ENCODE measurements around the gene FKBP14. TPM values are rescaled to one million over a fixed set of nuclear protein-coding genes. Genes with fewer than 3 reads are reported as not detected.

FKBP14 gene
- polyA plus RNA-seq, 3 donors = 0.43 to 1.9 (median 1.1) TPM

- peaks cover 23 to 32% of the 10 kb centered on the region in 2 donors for H3K4me1 ChIP-seq (ENCODE audit: control insufficient read depth in 1 of 2, insufficient read depth in 2 of 2, low read length in 2 of 2)
- H3K4me3 ChIP-seq (replicated peaks in 1 of 3; ENCODE audit: low read depth in 2 of 3, low read length in 3 of 3) = peak within 1 kb of the TSS; percentile 81 to 88 (median 84)
- peak within 1 kb of the TSS in 1 of 2 donors; percentile 94 for H3K4me3 Mint-ChIP-seq
- peaks cover 36% of the 10 kb centered on the region for H3K4me1 Mint-ChIP-seq
- peaks cover 19% of the 10 kb centered on the region for H3K79me2 ChIP-seq (ENCODE audit: insufficient read depth, low read length)
- no peak for TF ChIP-seq CTCF (IDR thresholded peaks at IDR 0.05)
- H3K27ac Mint-ChIP-seq = peak within 1 kb of the TSS; percentile 86 to 96 (median 94)
- peaks cover 0 to 3% (median 0%) of the 10 kb centered on the region in 7 donors for H3K9me3 Mint-ChIP-seq
- no peaks in the 10 kb centered on the region for H3K36me3 ChIP-seq (replicated peaks in 1 of 2; ENCODE audit: control insufficient read depth in 1 of 2, insufficient read depth in 2 of 2, low read length in 2 of 2)
- H3K36me3 Mint-ChIP-seq = peaks cover 0 to 2% of the 10 kb centered on the region in 2 donors
- H2AFZ ChIP-seq (ENCODE audit: insufficient read depth, low read depth, low read length, poor library complexity, severe bottlenecking) = peak within 1 kb of the TSS; percentile 93
- H3K27ac ChIP-seq (ENCODE audit: low read depth in 1 of 2, low read length in 2 of 2) = peak within 1 kb of the TSS in 1 of 2 donors; percentile 85
- H3K27me3 ChIP-seq (ENCODE audit: control insufficient read depth in 2 of 2, insufficient read depth in 2 of 2, low read length in 2 of 2) = no peaks in the 10 kb centered on the region
- DNase-seq = peak; percentile 67 to 80 (median 75)
- under 1% methylated on average over 70 of the region's 70 CpGs for WGBS (ENCODE audit: insufficient coverage)
- peak within 1 kb of the TSS; percentile 74 for H3K9ac ChIP-seq (ENCODE audit: insufficient read depth, low read length, poor library complexity, severe bottlenecking)
- H3K27me3 Mint-ChIP-seq (ENCODE audit: low read depth in 3 of 3) = peaks cover 0 to 4% (median 3%) of the 10 kb centered on the region in 3 donors
- H4K20me1 ChIP-seq (ENCODE audit: insufficient read depth, low read length) = no peaks in the 10 kb centered on the region
- intact Hi-C loops (cut with micrococcal nuclease) = loop anchor here (5.0 kb wide), 3 partner anchors 36 to 209 kb away; partner anchors contain the start of gene SCRN1 (in 1 of the 2)
- H3K4me2 ChIP-seq (replicated peaks; ENCODE audit: extremely low read depth, low read length, poor library complexity, severe bottlenecking) = peak within 1 kb of the TSS; percentile 87
- H3K9me3 ChIP-seq (replicated peaks in 1 of 2; ENCODE audit: control insufficient read depth in 1 of 2, insufficient read depth in 1 of 2, low read length in 2 of 2) = no peaks in the 10 kb centered on the region
Measured at GRCh38 chr7:30028216-30028748, 1.8 kb upstream of the FKBP14 start, which contains the start of gene PLEKHA8. PLEKHA8 (plus strand) TSS chr7:30028412; CDS start chr7:30028763, 351 bp downstream.

GRCh38 chr7:30027740-30028215, 1.3 kb upstream of the FKBP14 start:
- H4K20me1 ChIP-seq (ENCODE audit: insufficient read depth, low read length) = no peaks in the 10 kb centered on the region
- H3K9me3 ChIP-seq (replicated peaks in 1 of 2; ENCODE audit: control insufficient read depth in 1 of 2, insufficient read depth in 1 of 2, low read length in 2 of 2) = no peaks in the 10 kb centered on the region
- Mint-ChIP-seq H3K4me1 (peaks cover 39% of the 10 kb centered on the region), H3K36me3 (peaks cover 0 to 2% of the 10 kb centered on the region in 2 donors), H3K4me3 (peak overlapping the region in 1 of 2 donors; percentile 94), H3K27me3 (ENCODE audit: low read depth in 3 of 3) (peaks cover 0 to 4% (median 3%) of the 10 kb centered on the region in 3 donors), H3K9me3 (peaks cover 0 to 3% (median 0%) of the 10 kb centered on the region in 7 donors), H3K27ac (peak overlapping the region; percentile 86 to 96 (median 94))
- H3K9ac ChIP-seq (ENCODE audit: insufficient read depth, low read length, poor library complexity, severe bottlenecking) = peak overlapping the region; percentile 74
- peaks cover 23 to 32% of the 10 kb centered on the region in 2 donors for H3K4me1 ChIP-seq (ENCODE audit: control insufficient read depth in 1 of 2, insufficient read depth in 2 of 2, low read length in 2 of 2)
- H3K4me2 ChIP-seq (replicated peaks; ENCODE audit: extremely low read depth, low read length, poor library complexity, severe bottlenecking) = peak overlapping the region; percentile 87
- no peaks in the 10 kb centered on the region for H3K27me3 ChIP-seq (ENCODE audit: control insufficient read depth in 2 of 2, insufficient read depth in 2 of 2, low read length in 2 of 2)
- H3K79me2 ChIP-seq (ENCODE audit: insufficient read depth, low read length) = peaks cover 22% of the 10 kb centered on the region
- intact Hi-C loops (cut with micrococcal nuclease) = loop anchor here (5.0 kb wide), 3 partner anchors 35 to 210 kb away; partner anchors contain the start of gene SCRN1 (in 1 of the 2)
- WGBS (ENCODE audit: insufficient coverage) = 0% methylated on average over 5 of the region's 9 CpGs
- H3K27ac ChIP-seq (ENCODE audit: low read depth in 1 of 2, low read length in 2 of 2) = peak overlapping the region in 1 of 2 donors; percentile 85
- peak overlapping the region; percentile 81 to 88 (median 84) for H3K4me3 ChIP-seq (replicated peaks in 1 of 3; ENCODE audit: low read depth in 2 of 3, low read length in 3 of 3)
- DNase-seq = peak in 1 of 3 donors; percentile 7
- no peak for TF ChIP-seq CTCF (IDR thresholded peaks at IDR 0.05)
- H3K36me3 ChIP-seq (replicated peaks in 1 of 2; ENCODE audit: control insufficient read depth in 1 of 2, insufficient read depth in 2 of 2, low read length in 2 of 2) = no peaks in the 10 kb centered on the region
- H2AFZ ChIP-seq (ENCODE audit: insufficient read depth, low read depth, low read length, poor library complexity, severe bottlenecking) = peak overlapping the region; percentile 93
